Activated CD8-positive, alpha-beta memory T cell treated with anti-CD3 and anti-CD28 coated beads, Interleukin-2, amount 10 ng/mL, durations not matched to agents 7 days and 5 days (primary cell): ENCODE results near the gene CASP8AP2. TPM values are rescaled to one million over a fixed set of nuclear protein-coding genes. Genes with fewer than 3 reads are reported as not detected.
"Not testable (repeated sequence)": the region's sequence is repeated elsewhere in the genome, so short reads cannot be mapped to it uniquely, and the experiment has no call there.

Experiments
- ATAC-seq: fragments of 150-1000 bp; cut with Tn5 transposase; one replicate; pipeline ENCODE4 v1.10.0; 2021; ENCODE audit warnings: moderate library complexity
- CTCF ChIA-PET: fragments of 350-600 bp; sonication (Branson Sonifier 250); formaldehyde crosslinking; loops from one replicate; lab custom pipeline; 2021; ENCODE audit warnings: antibody characterized with exemption; lab: Charles Lee
- DNase-seq: peaks from one replicate; pipeline ENCODE4 v3.0.0-alpha.2; 2020
- H3K27ac Mint-ChIP-seq: one replicate; pipeline ENCODE4 v1.8.0; 2021; ENCODE audit warnings: mild to moderate bottlenecking, mixed read lengths
- H3K27me3 Mint-ChIP-seq: one replicate; pipeline ENCODE4 v1.8.0; 2021; ENCODE audit warnings: mixed read lengths
- H3K36me3 Mint-ChIP-seq: one replicate; pipeline ENCODE4 v1.8.0; 2021; ENCODE audit warnings: mild to moderate bottlenecking, mixed read lengths
- H3K4me1 Mint-ChIP-seq: one replicate; pipeline ENCODE4 v1.8.0; 2021; ENCODE audit warnings: mixed read lengths
- H3K4me3 Mint-ChIP-seq: one replicate; pipeline ENCODE4 v1.8.0; 2021; ENCODE audit warnings: mild to moderate bottlenecking, moderate library complexity, mixed read lengths
- H3K9me3 Mint-ChIP-seq: one replicate; pipeline ENCODE4 v1.8.0; 2022; ENCODE audit warnings: low read depth, mixed read lengths
- total RNA-seq, 2 experiments: library from RNA; stranded (reverse); gene quantifications; one replicate each; pipeline ENCODE4 v1.2.3, GENCODE V29; 2021

CASP8AP2 gene
- total RNA-seq, 2 experiments from 2014 or later, result 34.7 to 40.8 TPM

DNA sequence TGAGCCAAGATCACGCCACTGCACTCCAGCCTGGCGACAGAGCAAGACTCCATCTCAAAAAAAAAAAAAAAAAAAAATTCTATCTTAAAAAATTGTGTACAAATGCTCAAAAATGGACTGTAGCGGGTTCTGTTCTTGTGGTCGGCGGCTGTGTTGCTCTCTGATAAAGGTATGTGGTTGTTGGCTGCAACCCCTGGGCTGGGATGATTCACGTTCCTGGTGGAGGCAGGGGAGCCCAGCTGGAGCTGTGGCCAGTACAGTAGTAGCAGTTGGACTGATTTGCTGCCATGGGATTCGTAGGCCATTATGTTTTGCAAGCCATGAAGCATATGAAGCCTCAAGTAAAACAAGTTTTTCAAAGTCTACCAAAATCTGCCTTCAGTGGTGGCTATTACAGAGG, 32.4 kb upstream of the CASP8AP2 start:
- DNase-seq (no peak), ATAC-seq (no peak)
- H3K27ac Mint-ChIP-seq, result no peak overlapping the region
- no peak overlapping the region for H3K4me3 Mint-ChIP-seq
- H3K27me3 Mint-ChIP-seq, result no peaks in the 10 kb centered on the region
- peaks cover 31% of the 10 kb centered on the region for H3K36me3 Mint-ChIP-seq
- peaks cover 30% of the 10 kb centered on the region for H3K4me1 Mint-ChIP-seq
- no peaks in the 10 kb centered on the region for H3K9me3 Mint-ChIP-seq
- CTCF ChIA-PET, result interaction anchor here (0.6 to 1.0 kb wide), 2 partner anchors 36 to 143 kb away, joined by 3 to 4 read pairs; no protein-coding TSS in a partner anchor

DNA sequence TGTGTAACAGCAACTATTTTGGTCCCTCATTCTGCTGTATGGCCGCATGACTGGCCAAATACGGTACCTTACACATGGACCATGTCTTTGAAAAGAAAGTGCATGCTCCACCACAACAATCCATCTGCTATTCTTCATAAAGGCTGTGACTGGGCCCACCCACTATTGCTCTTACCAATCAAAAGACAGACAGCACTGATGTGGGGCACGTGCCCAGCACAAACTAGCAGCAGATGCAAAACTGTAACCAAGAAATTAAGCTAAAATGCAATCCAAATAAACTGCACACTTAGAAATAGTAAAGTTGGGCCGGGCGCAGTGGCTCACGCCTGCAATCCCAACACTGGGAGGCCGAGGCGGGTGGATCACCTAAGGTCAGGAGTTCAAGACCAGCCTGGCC, 30.6 kb upstream of the CASP8AP2 start:
- ATAC-seq, result no peak
- CTCF ChIA-PET, result no interaction called here
- no peak overlapping the region for H3K27ac Mint-ChIP-seq

DNA sequence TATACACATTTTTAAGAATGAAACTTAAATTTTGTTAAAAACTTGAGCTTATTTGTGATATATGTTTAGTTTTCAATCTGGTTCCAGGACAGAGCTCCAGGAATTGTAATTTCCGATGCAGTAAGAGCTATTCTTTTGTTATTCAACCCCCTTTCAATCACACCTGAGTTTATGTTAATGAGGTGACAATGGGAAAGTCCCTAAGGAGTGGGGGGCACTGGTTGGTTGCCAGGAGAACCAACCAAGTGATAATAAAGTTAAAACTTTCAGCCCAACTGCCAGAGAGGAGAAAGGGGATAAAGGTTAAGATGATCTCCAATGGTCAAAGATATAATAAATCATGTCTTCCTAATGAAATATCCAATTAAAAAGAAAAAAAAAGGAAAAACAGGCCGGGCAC, 29.9 kb upstream of the CASP8AP2 start:
- H3K4me1 Mint-ChIP-seq, result peaks cover 11% of the 10 kb centered on the region
- no peak for ATAC-seq
- H3K36me3 Mint-ChIP-seq, result peaks cover 19% of the 10 kb centered on the region
- no peaks in the 10 kb centered on the region for H3K9me3 Mint-ChIP-seq
- DNase-seq, result no peak
- no peak overlapping the region for H3K27ac Mint-ChIP-seq
- CTCF ChIA-PET, result no interaction called here
- no peak overlapping the region for H3K4me3 Mint-ChIP-seq
- no peaks in the 10 kb centered on the region for H3K27me3 Mint-ChIP-seq

More for the DNA sequence above, 30.6 kb upstream of the CASP8AP2 start:
- Mint-ChIP-seq H3K36me3 (peaks cover 21% of the 10 kb centered on the region), H3K4me3 (no peak overlapping the region), H3K9me3 (no peaks in the 10 kb centered on the region), H3K4me1 (peaks cover 18% of the 10 kb centered on the region), H3K27me3 (no peaks in the 10 kb centered on the region)
- DNase-seq, result no peak

DNA sequence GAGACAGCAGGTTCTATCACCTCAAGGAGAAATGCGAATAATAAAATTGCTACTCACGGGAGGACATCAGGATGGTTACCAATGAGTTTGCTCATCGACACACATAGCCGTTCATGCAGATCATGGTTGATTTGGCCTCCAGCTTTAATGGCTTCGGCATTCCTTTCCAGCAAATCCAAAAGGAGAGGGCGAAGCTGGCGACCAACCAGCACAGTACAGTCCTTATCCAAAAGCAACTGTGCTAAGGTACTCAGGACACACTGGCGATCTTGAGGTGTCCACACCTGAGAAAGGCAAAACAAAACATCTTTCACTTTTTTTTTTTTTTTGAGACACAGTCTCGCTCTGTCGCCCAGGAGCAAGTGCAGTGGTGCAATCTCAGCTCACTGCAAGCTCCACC, 26.4 kb upstream of the CASP8AP2 start:
- Mint-ChIP-seq H3K36me3 (peaks cover 9% of the 10 kb centered on the region), H3K27me3 (no peaks in the 10 kb centered on the region), H3K27ac (no peak overlapping the region), H3K4me1 (peaks cover 2% of the 10 kb centered on the region), H3K4me3 (no peak overlapping the region), H3K9me3 (no peaks in the 10 kb centered on the region)
- ATAC-seq, result no peak
- CTCF ChIA-PET, result interaction anchor here (0.6 to 1.8 kb wide), 3 partner anchors 10 to 672 kb away, joined by 3 to 5 read pairs (median 3); no protein-coding TSS in a partner anchor
- peak; percentile 26 for DNase-seq

DNA sequence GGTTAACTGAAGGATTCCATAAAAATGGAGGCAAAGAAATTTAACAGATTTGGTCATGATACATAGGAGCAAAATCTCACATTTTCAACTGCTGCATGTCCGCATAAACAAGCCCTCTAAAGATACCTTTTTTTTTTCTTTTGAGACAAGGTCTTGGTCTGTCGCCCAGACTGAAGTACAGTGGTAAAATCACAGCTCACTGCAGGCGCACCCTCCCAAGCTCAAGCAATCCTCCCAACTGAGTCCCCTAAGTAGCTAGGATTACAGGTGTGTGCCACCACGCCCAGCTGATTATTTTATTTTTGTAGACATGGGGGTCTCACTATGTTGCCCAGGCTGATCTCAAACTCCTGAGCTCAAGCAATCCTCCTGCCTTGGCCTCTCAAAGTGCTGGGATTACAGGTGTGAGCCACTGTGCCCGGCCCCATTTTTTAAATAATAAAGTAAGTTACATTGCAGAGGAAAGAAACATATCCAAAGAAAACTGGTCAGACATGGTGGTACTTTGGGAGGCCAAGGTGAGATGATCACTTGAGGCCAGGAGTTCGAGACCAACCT, 23.8 kb upstream of the CASP8AP2 start:
- H3K27me3 Mint-ChIP-seq, result no peaks in the 10 kb centered on the region
- H3K4me3 Mint-ChIP-seq, result no peak overlapping the region
- no peak overlapping the region for H3K27ac Mint-ChIP-seq
- H3K9me3 Mint-ChIP-seq, result no peaks in the 10 kb centered on the region
- DNase-seq (no peak), ATAC-seq (no peak)
- H3K36me3 Mint-ChIP-seq, result peaks cover 8% of the 10 kb centered on the region
- H3K4me1 Mint-ChIP-seq, result peaks cover 8% of the 10 kb centered on the region
- CTCF ChIA-PET, result interaction anchor here (1.4 kb wide), 1 partner anchor 13 kb away, joined by 4 read pairs; no protein-coding TSS in a partner anchor

DNA sequence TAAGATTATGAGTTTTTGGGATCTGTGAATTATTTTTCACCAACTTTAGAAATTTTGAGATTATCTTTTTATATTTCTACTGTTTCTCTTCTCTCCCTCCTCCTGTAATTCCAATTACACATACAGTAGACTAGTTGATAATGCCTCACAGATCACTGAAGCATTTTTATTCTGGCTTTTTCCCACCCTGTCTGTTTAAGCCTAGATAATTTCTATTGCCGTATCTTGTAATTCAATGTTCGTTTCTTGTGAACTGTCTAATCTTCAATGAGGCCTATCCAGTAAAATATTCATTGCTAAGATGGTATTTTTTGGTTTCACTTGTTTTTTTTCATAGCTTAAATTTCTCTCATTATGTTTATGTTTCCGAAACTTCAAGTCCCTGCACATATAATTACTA, 22.1 kb upstream of the CASP8AP2 start:
- no peaks in the 10 kb centered on the region for H3K27me3 Mint-ChIP-seq
- CTCF ChIA-PET, result interaction anchor here (1.3 to 1.4 kb wide), 2 partner anchors 14 to 15 kb away, joined by 4 read pairs; no protein-coding TSS in a partner anchor
- no peak for ATAC-seq
- no peak overlapping the region for H3K27ac Mint-ChIP-seq
- H3K9me3 Mint-ChIP-seq, result no peaks in the 10 kb centered on the region
- no peak for DNase-seq
- H3K4me3 Mint-ChIP-seq, result no peak overlapping the region
- H3K4me1 Mint-ChIP-seq, result peaks cover 8% of the 10 kb centered on the region
- peaks cover 6% of the 10 kb centered on the region for H3K36me3 Mint-ChIP-seq

DNA sequence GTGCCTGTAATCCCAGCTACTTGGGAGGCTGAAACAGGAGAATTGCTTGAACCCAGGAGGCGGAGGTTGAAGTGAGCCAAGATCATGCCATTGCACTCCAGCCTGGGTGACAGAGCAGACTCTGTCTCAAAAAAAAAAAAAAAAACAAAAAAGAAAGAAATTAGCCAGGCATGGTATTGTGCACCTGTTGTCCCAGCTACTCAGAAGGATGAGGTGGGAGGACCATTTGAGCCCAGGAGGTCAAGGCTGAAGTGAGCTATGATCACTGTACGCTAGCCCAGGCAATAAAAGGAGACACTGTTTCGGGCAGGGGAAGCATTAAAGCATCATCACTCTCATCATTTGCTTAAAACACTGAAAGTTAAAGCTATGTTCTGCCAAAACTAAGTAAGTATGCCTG, 16.3 kb upstream of the CASP8AP2 start:
- H3K27ac Mint-ChIP-seq, CTCF ChIA-PET, H3K9me3 Mint-ChIP-seq, ATAC-seq, H3K27me3 Mint-ChIP-seq, H3K36me3 Mint-ChIP-seq, H3K4me3 Mint-ChIP-seq, DNase-seq: not testable (repeated sequence)
- peaks cover 17% of the 10 kb centered on the region for H3K4me1 Mint-ChIP-seq

DNA sequence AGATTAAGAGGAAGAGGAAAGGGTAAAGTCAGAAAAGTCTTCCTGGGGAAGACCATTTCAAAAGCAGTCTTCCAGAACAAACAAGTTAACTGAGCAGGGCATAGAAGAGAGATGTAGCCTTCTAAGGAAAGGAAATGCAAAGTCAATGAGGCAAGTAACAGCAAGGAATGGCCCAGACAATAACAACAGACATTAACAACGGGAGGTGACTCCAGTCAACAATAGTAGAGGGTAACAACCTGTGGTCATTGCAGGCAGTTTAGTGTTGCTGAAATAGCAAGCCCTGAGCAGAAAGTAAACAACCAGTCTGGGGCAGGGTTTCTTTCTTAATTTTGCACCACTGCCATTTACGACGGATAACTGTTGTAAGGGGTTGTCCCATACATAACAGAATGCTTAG, 12.2 kb upstream of the CASP8AP2 start:
- DNase-seq, result no peak
- Mint-ChIP-seq H3K9me3 (no peaks in the 10 kb centered on the region), H3K36me3 (peaks cover 10% of the 10 kb centered on the region), H3K27ac (peak overlapping the region; percentile 40), H3K4me3 (peak overlapping the region; percentile 14), H3K27me3 (no peaks in the 10 kb centered on the region), H3K4me1 (peaks cover 26% of the 10 kb centered on the region)
- CTCF ChIA-PET, result no interaction called here
- no peak for ATAC-seq

DNA sequence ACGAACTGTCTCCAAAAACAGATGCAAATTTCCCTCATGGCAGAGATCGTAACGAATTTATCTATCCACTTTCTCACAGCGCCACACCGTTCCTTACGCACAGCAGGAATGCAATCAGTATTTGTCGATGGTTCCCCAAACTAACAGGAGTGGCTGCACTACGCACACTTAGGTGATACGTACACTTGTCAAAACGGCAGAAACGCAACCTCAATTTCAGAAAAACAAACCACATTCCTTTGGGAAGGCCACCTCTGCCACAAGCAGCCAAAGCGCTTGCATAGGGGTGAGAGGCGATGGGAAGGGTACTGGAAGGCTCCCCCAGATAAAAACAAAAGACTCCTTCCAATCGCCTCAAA, 10.7 kb upstream of the CASP8AP2 start:
- CTCF ChIA-PET, result interaction anchor here (0.8 to 3.1 kb wide), 8 partner anchors 9 to 740 kb away, joined by 3 to 29 read pairs (median 4); partner anchors contain the start of genes ANKRD6 and CASP8AP2
- peak overlapping the region; percentile 89 for H3K4me3 Mint-ChIP-seq
- DNase-seq (no peak), ATAC-seq (peak; percentile 3)
- no peaks in the 10 kb centered on the region for H3K27me3 Mint-ChIP-seq
- H3K36me3 Mint-ChIP-seq, result peaks cover 10% of the 10 kb centered on the region
- H3K27ac Mint-ChIP-seq, result peak overlapping the region; percentile 90
- H3K4me1 Mint-ChIP-seq, result peaks cover 26% of the 10 kb centered on the region
- no peaks in the 10 kb centered on the region for H3K9me3 Mint-ChIP-seq

DNA sequence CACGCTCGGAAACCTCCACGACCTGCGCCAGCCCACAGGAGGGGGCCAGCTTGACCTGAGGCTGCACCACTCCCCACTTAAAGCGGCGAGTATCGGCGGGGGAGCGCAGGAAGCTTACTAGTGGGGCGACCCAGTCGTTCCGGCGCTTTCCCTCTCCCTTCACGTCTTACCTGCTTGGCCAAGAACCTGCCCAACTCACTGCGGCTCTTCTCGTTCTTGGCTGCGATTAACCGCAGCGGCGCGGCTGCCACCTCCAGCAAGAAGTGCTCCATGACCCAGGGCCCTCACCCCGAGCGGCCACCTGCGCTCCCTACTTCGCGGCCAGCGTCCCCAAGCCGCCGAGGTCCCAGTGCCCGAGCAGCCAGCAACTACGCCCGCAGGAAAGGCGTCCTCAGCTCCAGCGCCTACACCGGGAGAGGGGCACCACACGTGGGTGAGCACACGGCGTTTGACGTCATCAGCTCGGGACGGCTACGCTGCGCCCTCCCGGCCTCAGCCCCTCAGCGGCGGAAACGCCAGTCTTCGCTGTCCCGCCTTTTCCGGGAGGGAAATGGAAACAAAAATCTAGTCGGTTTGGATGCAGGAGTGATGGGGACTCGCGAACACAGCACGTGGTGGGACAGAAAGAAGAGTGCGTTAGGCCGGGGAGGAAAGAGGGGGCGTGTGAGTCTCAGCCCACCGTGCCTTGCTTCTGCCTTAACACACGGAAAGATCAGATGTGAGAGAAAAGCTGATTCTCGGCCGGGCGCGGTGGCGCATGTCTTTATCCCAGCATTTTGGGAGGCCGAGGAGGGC, 10.1 kb upstream of the CASP8AP2 start, which contains the start of gene MDN1:
Gene MDN1, minus strand, starts transcription at position 459 of the 795 bp plus-strand sequence. Its CDS starts 187 bp downstream, at position 272.
- DNase-seq (peak; percentile 95), ATAC-seq (peak; percentile 96)
- no peaks in the 10 kb centered on the region for H3K9me3 Mint-ChIP-seq
- peak within 1 kb of the TSS; percentile 89 for H3K4me3 Mint-ChIP-seq
- CTCF ChIA-PET, result interaction anchor here (0.8 to 3.1 kb wide), 10 partner anchors 9 to 741 kb away, joined by 3 to 29 read pairs (median 4); partner anchors contain the start of genes ANKRD6, CASP8AP2 and LYRM2
- no peaks in the 10 kb centered on the region for H3K27me3 Mint-ChIP-seq
- peaks cover 12% of the 10 kb centered on the region for H3K36me3 Mint-ChIP-seq
- peak within 1 kb of the TSS; percentile 90 for H3K27ac Mint-ChIP-seq
- peaks cover 26% of the 10 kb centered on the region for H3K4me1 Mint-ChIP-seq

DNA sequence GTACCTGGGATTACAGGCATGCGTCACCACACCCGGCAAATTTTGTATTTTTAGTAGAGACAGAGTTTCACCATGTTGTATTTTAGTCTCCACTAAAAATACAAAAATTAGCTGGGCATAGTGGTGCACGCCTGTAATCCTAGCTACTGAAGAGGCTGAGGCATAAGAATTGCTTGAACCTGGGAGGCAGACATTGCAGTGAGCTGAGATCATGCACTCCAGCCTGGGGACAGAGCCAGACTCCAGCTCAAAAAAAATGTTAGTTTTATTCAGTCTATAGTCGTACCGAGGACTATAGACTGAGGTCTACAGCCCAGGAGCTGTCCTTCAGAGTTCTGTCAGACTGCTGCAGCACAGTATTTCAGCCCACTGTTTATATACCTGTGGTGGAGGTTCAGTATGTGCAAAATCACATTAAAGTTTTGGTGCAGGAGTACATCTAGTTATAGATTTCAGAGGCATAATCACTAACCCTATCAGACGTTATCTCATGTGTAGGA, 3.6 kb upstream of the CASP8AP2 start:
- no peak for ATAC-seq
- Mint-ChIP-seq H3K27ac (peak overlapping the region; percentile 21), H3K36me3 (peaks cover 13% of the 10 kb centered on the region), H3K9me3 (no peaks in the 10 kb centered on the region), H3K4me1 (peaks cover 10% of the 10 kb centered on the region), H3K27me3 (no peaks in the 10 kb centered on the region), H3K4me3 (no peak overlapping the region)
- CTCF ChIA-PET, result interaction anchor here (1.0 kb wide), 1 partner anchor 35 kb away, joined by 4 read pairs; no protein-coding TSS in a partner anchor
- DNase-seq, result no peak

DNA sequence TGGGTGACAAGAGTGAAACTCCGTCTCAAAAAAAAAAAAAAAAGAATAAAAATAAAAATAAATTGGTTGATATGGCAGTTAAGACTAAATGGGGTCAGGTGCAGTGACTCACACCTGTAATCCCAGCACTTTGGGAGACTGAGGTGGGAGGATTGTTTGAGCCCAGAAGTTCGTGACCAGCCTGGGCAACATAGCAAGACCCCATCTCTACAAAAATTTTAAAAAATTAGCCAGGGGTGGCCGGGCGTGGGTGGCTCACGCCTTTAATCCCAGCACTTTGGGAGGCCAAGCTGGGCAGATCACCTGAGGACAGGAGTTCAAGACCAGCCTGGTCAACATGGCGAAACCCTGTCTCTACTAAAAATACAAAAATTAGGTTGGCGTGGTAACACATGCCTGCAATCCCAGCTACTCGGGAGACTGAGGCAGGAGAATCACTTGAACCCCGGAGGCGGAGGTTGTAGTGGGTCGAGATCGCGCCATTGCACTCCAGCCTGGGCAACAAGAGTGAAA, 1.1 kb upstream of the CASP8AP2 start:
- Mint-ChIP-seq H3K36me3 (peaks cover 29% of the 10 kb centered on the region), H3K4me1 (peaks cover 30% of the 10 kb centered on the region), H3K27ac (peak overlapping the region; percentile 99), H3K4me3 (peak overlapping the region; percentile 100)
- H3K27me3 Mint-ChIP-seq, H3K9me3 Mint-ChIP-seq, DNase-seq, ATAC-seq: not testable (repeated sequence)
- CTCF ChIA-PET, result interaction anchor here (0.7 to 2.6 kb wide), 10 partner anchors 9 to 650 kb away, joined by 3 to 29 read pairs (median 3); partner anchors contain the start of genes MDN1 and UBE2J1

DNA sequence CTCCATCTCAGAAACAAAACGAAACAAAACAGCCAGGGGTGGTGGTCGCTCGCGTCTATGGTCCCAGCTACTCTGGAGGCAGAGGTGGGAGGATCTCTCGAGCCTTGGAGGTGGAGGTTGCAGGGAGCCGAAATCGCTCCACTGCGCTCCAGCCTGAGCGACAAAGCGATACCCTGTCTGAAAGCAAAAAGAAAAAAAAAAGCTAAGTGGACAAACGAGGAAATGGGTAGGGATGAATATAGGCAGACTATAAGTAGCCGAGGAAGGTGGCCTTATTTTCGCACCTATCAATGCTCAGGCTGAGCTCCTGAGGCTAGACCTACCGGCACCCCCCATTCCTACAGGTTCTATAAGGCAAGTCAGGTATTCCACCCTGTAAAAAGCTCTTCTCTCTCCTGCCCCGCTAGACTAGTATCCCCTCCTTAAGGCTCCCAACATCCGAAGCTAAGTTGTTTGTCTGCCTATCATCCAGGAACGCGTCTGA, 650 bp upstream of the CASP8AP2 start:
- no peaks in the 10 kb centered on the region for H3K27me3 Mint-ChIP-seq
- H3K36me3 Mint-ChIP-seq, result peaks cover 32% of the 10 kb centered on the region
- CTCF ChIA-PET, result interaction anchor here (0.7 to 2.6 kb wide), 11 partner anchors 9 to 650 kb away, joined by 3 to 29 read pairs (median 3); partner anchors contain the start of genes MDN1 and UBE2J1
- peak; percentile 57 for DNase-seq
- H3K4me1 Mint-ChIP-seq, result peaks cover 32% of the 10 kb centered on the region
- H3K27ac Mint-ChIP-seq, result peak overlapping the region; percentile 99
- ATAC-seq, result peak; percentile 46
- peak overlapping the region; percentile 100 for H3K4me3 Mint-ChIP-seq
- no peaks in the 10 kb centered on the region for H3K9me3 Mint-ChIP-seq
